ENCODE results near the gene MTNR1B.

MTNR1B gene

DNA sequence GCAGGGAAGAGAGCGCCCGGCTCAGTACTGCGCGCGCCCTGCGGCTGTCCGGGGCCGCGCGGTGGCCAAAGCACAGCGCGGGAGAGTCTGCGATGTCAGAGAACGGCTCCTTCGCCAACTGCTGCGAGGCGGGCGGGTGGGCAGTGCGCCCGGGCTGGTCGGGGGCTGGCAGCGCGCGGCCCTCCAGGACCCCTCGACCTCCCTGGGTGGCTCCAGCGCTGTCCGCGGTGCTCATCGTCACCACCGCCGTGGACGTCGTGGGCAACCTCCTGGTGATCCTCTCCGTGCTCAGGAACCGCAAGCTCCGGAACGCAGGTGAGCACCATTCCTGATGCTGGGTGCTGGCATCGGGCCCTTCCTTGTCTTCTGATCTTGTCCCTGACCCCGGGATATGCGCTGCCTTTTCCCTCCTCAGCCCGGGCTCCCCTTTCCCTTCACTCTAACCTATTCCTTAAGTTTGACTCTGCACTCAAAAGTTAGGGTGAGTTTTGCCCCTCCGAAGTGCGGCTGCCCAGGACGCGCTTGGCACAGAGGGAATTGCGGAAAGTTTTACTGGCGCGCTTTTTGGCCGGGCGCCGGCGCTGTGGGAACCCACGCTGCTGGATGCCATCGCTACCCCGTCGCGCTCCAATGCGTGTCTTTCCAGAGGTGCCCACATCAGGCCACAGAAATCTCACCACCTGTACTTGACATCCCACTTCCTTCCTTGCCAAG lies at the start of gene MTNR1B:
Gene MTNR1B (plus strand): TSS at position 18 of the 714 bp plus-strand sequence. CDS start 75 bp downstream, at position 93.
- no peak for DNase-seq (ENCODE audit: low read depth)

DNA sequence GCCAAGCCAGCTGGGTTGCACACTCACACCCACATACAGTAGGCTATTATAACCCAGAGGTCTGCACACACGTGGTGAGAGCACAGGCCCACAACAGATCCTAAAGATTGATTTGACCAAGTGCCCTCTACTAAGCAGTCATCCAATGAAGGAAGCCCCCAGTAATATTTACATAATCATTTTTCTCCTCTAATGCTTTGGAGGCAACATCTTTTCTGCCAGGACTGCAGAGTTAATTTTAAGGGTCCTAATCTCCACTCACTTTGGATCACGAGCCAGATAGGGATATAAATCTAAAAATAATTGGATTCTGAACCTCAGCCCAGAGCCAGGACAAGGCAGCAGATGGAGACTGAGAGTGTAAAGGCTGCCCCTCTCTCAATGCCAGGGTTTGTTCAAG lies 49.1 kb upstream of the MTNR1B start:
- no peak for DNase-seq (ENCODE audit: low read depth)

- no peak for DNase-seq (ENCODE audit: low read depth)
These were observed 46.7 kb upstream of the MTNR1B start for GRCh38 chr11:92922731-92923130.

DNA sequence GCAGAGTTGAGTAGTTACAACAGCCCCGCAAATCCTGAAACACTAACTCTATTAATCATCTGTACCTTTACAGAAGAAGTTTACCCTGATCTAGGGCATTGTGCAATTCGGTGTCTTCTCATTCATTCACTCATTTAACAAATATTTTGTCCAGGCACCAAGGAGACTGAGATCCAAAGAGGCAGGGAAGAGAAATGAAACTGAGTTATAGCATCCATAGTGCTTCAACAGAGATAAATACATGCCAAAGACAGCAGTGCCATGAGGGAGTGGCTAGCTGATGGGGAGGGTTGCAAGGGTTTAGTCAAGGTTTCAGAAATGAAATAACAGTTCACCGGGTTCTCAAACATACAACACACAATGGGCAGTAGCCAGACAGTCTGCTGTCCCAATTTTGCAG lies 40.2 kb upstream of the MTNR1B start:
- DNase-seq (ENCODE audit: low read depth) = no peak

DNA sequence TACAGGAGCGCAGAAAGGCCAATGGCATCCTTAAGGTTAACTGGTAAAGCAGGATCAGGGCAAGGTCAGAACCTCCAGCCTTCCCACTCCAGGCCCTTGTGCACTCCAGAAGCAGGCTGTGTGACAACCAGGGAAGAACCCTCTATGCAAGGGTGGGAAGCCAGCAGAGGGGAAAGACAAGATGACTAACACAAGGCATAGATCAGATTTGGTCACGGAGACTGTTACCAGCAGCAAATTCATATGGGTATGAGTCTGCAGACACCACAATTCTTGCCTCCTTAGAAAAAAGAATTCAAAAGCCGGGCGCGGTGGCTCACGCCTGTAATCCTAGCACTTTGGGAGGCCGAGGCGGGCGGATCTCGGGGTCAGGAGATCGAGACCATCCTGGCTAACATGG lies 39.8 kb upstream of the MTNR1B start:
- no peak for DNase-seq (ENCODE audit: low read depth)

- no peak for DNase-seq (ENCODE audit: low read depth)
These were observed 37.6 kb upstream of the MTNR1B start for GRCh38 chr11:92931746-92932422.

DNA sequence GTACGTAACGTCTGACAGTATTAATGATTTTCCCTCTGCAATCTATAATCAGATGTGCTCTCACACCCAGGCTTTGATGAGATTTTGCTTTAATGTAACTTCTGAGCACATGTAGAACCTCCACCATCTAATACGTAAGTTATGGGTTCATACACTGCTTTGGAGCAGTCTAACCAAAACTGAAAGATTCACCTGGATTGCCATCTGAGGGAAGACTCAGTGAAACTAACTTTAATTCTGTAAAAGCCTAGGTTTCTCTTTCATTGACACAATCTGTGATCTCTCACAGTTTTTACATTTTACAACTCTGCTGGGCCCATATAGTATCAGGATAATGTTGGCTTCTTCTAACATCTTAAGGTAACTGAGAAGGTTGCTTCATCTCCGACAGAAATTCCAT lies 30.1 kb upstream of the MTNR1B start:
- DNase-seq (ENCODE audit: low read depth) = no peak

GRCh38 chr11:92941676-92942571 lies 27.5 kb upstream of the MTNR1B start:
- peak; percentile 4 for DNase-seq (ENCODE audit: low read depth)

DNA sequence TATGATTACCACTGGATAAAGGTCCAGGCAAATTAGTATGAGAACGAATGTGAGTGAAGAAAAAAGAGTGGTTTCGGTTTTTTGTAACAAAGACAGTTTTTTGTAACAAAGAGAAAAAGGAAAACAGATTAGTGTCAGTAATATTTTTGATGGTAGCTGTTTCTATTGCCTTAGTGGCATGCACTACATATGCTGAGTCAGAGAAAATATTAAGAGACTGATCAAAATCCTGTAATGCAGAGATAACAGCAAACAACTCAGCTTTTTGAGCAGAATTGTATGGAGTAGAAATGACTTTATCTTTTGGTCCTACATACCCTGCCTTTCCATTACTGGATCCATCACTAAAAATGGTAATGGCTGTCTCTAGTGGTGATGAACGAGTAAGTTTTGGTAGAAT lies 22.7 kb upstream of the MTNR1B start:
- no peak for DNase-seq (ENCODE audit: low read depth)

DNA sequence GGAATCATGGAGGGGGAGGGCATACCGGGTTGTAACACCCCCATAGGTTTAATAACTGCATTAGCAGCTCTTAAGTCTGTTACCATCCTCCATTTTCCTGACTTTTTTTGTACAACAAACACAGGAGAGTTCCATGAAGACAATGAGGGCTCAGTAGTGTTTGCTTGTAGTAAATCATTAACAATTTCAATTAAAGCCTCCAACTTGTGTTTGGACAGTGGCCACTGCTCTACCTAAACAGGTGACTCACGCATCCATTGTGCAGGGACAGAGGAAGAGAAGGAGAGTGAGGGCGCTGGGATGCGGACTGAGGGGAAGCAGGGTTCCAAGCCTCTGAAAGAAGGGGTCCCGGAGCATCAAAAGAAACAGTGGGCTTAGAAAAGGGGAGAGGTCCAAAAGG lies 21.3 kb upstream of the MTNR1B start:
- DNase-seq (ENCODE audit: low read depth) = no peak

GRCh38 chr11:92954003-92954402 lies 15.4 kb upstream of the MTNR1B start:
- no peak for DNase-seq (ENCODE audit: low read depth)

GRCh38 chr11:92955860-92956259 lies 13.6 kb upstream of the MTNR1B start:
- no peak for DNase-seq (ENCODE audit: low read depth)

GRCh38 chr11:92960886-92961285 lies 8.6 kb upstream of the MTNR1B start:
- DNase-seq (ENCODE audit: low read depth) = no peak

- DNase-seq (ENCODE audit: low read depth) = no peak
These were observed 7.0 kb upstream of the MTNR1B start for GRCh38 chr11:92962446-92962845.

- no peak for DNase-seq (ENCODE audit: low read depth)
These were observed 5.0 kb upstream of the MTNR1B start for GRCh38 chr11:92964471-92964870.

DNA sequence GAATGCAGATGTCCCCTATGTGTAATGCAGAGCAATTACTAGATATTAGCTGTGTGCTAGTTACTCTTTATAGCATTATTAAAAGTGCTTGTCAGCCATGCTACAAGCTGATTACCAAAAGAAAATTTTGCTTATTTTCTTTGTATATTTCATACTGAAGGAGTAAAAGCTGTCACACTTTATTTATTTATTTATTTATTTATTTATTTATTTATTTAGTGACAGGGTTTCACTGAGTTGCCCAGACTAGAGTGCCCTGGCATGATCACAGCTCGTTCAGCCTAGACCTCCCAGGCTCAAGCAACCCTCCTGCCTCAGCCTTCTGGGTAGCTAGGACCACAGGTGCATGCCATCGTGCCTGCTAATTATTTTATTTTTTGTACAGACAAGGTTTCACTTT lies 4.3 kb upstream of the MTNR1B start:
- no peak for DNase-seq (ENCODE audit: low read depth)

DNA sequence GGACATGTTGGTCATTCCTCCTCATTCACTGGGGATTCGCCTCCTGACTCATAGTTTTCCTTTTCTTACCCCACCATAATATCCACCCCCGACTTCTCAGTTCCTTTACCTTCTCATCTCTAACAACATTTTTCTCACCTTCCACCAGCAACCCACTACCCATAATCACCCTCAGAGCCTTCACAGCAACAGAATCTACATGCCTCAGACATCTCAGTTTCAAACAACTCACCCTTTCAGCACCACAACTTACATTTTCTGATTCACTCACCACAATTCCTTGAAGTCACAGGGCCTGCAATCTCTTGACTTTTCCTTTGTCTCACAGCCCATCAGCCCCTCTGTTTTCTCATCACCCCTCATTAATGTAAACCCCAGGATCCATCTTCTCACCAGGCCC lies 2.3 kb upstream of the MTNR1B start:
- DNase-seq (ENCODE audit: low read depth) = no peak

GRCh38 chr11:92967867-92968266 lies 1.6 kb upstream of the MTNR1B start:
- no peak for DNase-seq (ENCODE audit: low read depth)

GRCh38 chr11:92969293-92969633 lies 188 bp upstream of the MTNR1B start:
- DNase-seq (ENCODE audit: low read depth) = no peak

DNA sequence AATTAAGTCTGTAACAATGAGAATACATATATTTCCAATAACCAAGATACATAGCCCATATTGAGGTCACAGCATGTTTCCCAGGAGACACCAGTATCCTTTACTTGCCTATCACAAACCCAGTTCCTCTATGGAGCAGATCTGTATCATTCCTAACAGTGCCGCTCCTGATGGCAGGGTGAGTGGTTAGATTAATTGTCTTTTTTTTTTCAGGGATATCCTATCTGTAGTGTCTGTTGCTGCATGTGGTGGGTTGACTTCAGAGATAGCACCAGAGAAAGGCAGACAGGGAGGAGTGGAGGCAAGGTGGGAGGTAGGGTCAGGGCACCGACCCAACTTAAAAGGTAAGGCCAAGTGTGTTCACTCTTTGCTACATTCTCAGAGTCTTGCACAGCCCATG lies 2.8 kb downstream of the MTNR1B start:
- DNase-seq (ENCODE audit: low read depth) = no peak

GRCh38 chr11:92975285-92975684 lies 5.8 kb downstream of the MTNR1B start:
- DNase-seq (ENCODE audit: low read depth) = no peak

DNA sequence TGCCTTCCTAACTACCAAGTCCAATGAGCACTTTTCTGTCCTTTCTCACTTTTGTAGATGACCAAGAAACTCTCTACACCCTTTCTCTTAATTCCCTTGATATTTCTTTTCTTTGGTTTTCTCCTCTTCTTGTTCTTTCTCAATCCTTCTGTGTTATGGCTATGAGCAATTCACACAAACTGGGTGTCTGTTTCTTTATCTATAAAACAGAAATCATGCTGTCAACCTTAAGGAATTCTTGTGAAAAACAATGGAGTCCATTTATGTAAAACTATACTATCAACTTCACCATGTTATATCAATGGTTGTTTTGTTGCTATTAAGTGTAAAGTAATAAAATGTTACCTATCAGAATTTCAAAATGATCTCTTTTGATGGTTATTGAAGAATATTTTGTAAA lies 7.2 kb downstream of the MTNR1B start:
- no peak for DNase-seq (ENCODE audit: low read depth)

- DNase-seq (ENCODE audit: low read depth) = no peak
These were observed 8.0 kb downstream of the MTNR1B start for GRCh38 chr11:92977401-92977800.
